Measurements from ENCODE around the gene TBC1D2B.
"Not testable (repeated sequence)": the region's sequence is repeated elsewhere in the genome, so short reads cannot be mapped to it uniquely, and the experiment has no call there.

DNA sequence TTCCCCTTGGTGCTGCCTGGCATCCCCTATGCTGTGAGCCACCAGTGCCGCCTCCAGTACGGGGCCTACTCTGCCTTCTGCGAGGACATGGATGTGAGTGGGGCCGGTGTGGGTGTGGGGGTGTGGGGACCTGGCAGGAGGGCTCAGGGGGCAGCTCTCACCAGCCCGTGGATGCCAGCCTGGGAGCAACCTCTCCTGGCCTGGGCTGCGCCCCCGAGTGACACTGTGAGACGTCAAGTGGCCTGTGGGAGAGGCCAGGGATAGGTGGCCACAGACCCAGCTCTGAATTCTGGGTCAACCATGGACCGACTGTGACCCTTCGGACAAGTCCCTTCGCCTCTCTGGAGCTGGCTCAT lies 101.4 kb downstream of the TBC1D2B start:
- TF ChIP-seq CHD1, POLR2A (IDR thresholded peaks at IDR 0.05; ENCODE audit: low read depth, low read length): not testable (repeated sequence)
- TF ChIP-seq, protein P1, sequence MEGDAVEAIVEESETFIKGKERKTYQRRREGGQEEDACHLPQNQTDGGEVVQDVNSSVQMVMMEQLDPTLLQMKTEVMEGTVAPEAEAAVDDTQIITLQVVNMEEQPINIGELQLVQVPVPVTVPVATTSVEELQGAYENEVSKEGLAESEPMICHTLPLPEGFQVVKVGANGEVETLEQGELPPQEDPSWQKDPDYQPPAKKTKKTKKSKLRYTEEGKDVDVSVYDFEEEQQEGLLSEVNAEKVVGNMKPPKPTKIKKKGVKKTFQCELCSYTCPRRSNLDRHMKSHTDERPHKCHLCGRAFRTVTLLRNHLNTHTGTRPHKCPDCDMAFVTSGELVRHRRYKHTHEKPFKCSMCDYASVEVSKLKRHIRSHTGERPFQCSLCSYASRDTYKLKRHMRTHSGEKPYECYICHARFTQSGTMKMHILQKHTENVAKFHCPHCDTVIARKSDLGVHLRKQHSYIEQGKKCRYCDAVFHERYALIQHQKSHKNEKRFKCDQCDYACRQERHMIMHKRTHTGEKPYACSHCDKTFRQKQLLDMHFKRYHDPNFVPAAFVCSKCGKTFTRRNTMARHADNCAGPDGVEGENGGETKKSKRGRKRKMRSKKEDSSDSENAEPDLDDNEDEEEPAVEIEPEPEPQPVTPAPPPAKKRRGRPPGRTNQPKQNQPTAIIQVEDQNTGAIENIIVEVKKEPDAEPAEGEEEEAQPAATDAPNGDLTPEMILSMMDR (conservative IDR thresholded peaks at IDR 0.05; ENCODE audit: low read depth, low read length) = not testable (repeated sequence)
- TF ChIP-seq, protein P2, sequence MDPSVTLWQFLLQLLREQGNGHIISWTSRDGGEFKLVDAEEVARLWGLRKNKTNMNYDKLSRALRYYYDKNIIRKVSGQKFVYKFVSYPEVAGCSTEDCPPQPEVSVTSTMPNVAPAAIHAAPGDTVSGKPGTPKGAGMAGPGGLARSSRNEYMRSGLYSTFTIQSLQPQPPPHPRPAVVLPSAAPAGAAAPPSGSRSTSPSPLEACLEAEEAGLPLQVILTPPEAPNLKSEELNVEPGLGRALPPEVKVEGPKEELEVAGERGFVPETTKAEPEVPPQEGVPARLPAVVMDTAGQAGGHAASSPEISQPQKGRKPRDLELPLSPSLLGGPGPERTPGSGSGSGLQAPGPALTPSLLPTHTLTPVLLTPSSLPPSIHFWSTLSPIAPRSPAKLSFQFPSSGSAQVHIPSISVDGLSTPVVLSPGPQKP (IDR thresholded peaks at IDR 0.05; ENCODE audit: borderline replicate concordance, low read depth, low read length) = not testable (repeated sequence)

Data from IMR-90 (cell line).